ENCODE measurements around the gene SEMA4A. TPM values are rescaled to one million over a fixed set of nuclear protein-coding genes. Genes with fewer than 3 reads are reported as not detected.

Gene SEMA4A
- polyA plus RNA-seq, 1 donor from 2014 or later = 17.1 TPM

- no peak overlapping the region for H2AFZ ChIP-seq (ENCODE audit: low read depth, low read length)
- H3K9me2 ChIP-seq (ENCODE audit: insufficient read depth, low read length) = no peaks in the 10 kb centered on the region
- TF ChIP-seq EZH2 (IDR thresholded peaks at IDR 0.05; ENCODE audit: borderline replicate concordance, insufficient read depth, low read length, poor library complexity, severe bottlenecking) (no peak), MXI1 (conservative IDR thresholded peaks at IDR 0.05; ENCODE audit: poor library complexity, severe bottlenecking) (no peak), REST (IDR thresholded peaks at IDR 0.05; ENCODE audit: borderline replicate concordance) (no peak), CTCF (IDR thresholded peaks at IDR 0.05; ENCODE audit: poor library complexity, severe bottlenecking) (no peak), SMC3 (conservative IDR thresholded peaks at IDR 0.05; ENCODE audit: poor library complexity) (no peak)
- no peaks in the 10 kb centered on the region for H3K9me3 ChIP-seq (ENCODE audit: low read length)
- no peaks in the 10 kb centered on the region for H3K27me3 ChIP-seq (ENCODE audit: insufficient read depth, low read depth, low read length)
- no peaks in the 10 kb centered on the region for H3F3A ChIP-seq (ENCODE audit: insufficient read depth, low read length, poor library complexity, severe bottlenecking)
- no peak overlapping the region for H3K9ac ChIP-seq (ENCODE audit: low read length)
- H3K4me2 ChIP-seq (ENCODE audit: low read length) = no peak overlapping the region
- H4K20me1 ChIP-seq (ENCODE audit: insufficient read depth) = no peaks in the 10 kb centered on the region
- no peak overlapping the region for H3K4me3 ChIP-seq (ENCODE audit: low read length)
- H3K36me3 ChIP-seq (ENCODE audit: insufficient read depth, low read length) = no peaks in the 10 kb centered on the region
- H3K79me2 ChIP-seq (replicated peaks; ENCODE audit: insufficient read depth, low read length) = no peaks in the 10 kb centered on the region
- no peak overlapping the region for H3K27ac ChIP-seq (ENCODE audit: low read length)
Observed at GRCh38 chr1:156225677-156226014, 72.3 kb downstream of the SEMA4A start.

GRCh38 chr1:156226116-156226538 is 72.7 kb downstream of the SEMA4A start:
- H3F3A ChIP-seq (ENCODE audit: insufficient read depth, low read length, poor library complexity, severe bottlenecking) = no peaks in the 10 kb centered on the region
- no peaks in the 10 kb centered on the region for H3K36me3 ChIP-seq (ENCODE audit: insufficient read depth, low read length)
- H3K4me3 ChIP-seq (ENCODE audit: low read length) = no peak overlapping the region
- TF ChIP-seq TAF1 (IDR thresholded peaks at IDR 0.05; ENCODE audit: low read depth) (no peak), REST (IDR thresholded peaks at IDR 0.05; ENCODE audit: borderline replicate concordance) (no peak), RAD21 (conservative IDR thresholded peaks at IDR 0.05) (no peak), CTCF (IDR thresholded peaks at IDR 0.05; ENCODE audit: poor library complexity, severe bottlenecking) (no peak), EZH2 (IDR thresholded peaks at IDR 0.05; ENCODE audit: borderline replicate concordance, insufficient read depth, low read length, poor library complexity, severe bottlenecking) (no peak), MXI1 (conservative IDR thresholded peaks at IDR 0.05; ENCODE audit: poor library complexity, severe bottlenecking) (no peak), SMC3 (conservative IDR thresholded peaks at IDR 0.05; ENCODE audit: poor library complexity) (no peak), EP300 (conservative IDR thresholded peaks at IDR 0.05; ENCODE audit: poor library complexity, severe bottlenecking) (no peak), POLR2AphosphoS5 (IDR thresholded peaks at IDR 0.05) (no peak)
- H3K79me2 ChIP-seq (replicated peaks; ENCODE audit: insufficient read depth, low read length) = no peaks in the 10 kb centered on the region
- no peak overlapping the region for H3K27ac ChIP-seq (ENCODE audit: low read length)
- no peaks in the 10 kb centered on the region for H3K9me3 ChIP-seq (ENCODE audit: low read length)
- H3K9me2 ChIP-seq (ENCODE audit: insufficient read depth, low read length) = no peaks in the 10 kb centered on the region
- H2AFZ ChIP-seq (ENCODE audit: low read depth, low read length) = no peak overlapping the region
- H3K27me3 ChIP-seq (ENCODE audit: insufficient read depth, low read depth, low read length) = no peaks in the 10 kb centered on the region
- H3K9ac ChIP-seq (ENCODE audit: low read length) = no peak overlapping the region
- no peaks in the 10 kb centered on the region for H4K20me1 ChIP-seq (ENCODE audit: insufficient read depth)
- H3K4me2 ChIP-seq (ENCODE audit: low read length) = no peak overlapping the region

Data from neural cell (in vitro differentiated cells).